Colon (tissue), 2 donors: ENCODE data around the gene PRTG.
"Not testable (repeated sequence)": the region's sequence is repeated elsewhere in the genome, so short reads cannot be mapped to it uniquely, and the experiment has no call there.

Experiments used
- FAIRE-seq: peaks from 2 replicates; lab custom pipeline; 2012; peaks lifted over from hg19 to GRCh38; lab: Jason Lieb, UNC
- donor health status: control.
- donor health status: control.

PRTG gene

GRCh38 chr15:55742927-55743728, at the start of gene PRTG:
Gene PRTG, minus strand, starts transcription at chr15:55743152. Its CDS starts 221 bp downstream, at chr15:55742931.
- FAIRE-seq: no peak

GRCh38 chr15:55791551-55792400, 48.8 kb upstream of the PRTG start:
- no peak for FAIRE-seq

GRCh38 chr15:55789066-55789660, 46.2 kb upstream of the PRTG start:
- FAIRE-seq: no peak

GRCh38 chr15:55786341-55786740, 43.4 kb upstream of the PRTG start:
- no peak for FAIRE-seq

- FAIRE-seq: not testable (repeated sequence)
These were observed 42.6 kb upstream of the PRTG start for GRCh38 chr15:55785593-55785992.

GRCh38 chr15:55784286-55784685, 41.3 kb upstream of the PRTG start:
- FAIRE-seq: no peak

GRCh38 chr15:55782901-55783300, 39.9 kb upstream of the PRTG start:
- FAIRE-seq: no peak

GRCh38 chr15:55780292-55780691, 37.3 kb upstream of the PRTG start:
- FAIRE-seq: no peak

- FAIRE-seq: no peak
These were observed 36.0 kb upstream of the PRTG start for GRCh38 chr15:55778932-55779331.

GRCh38 chr15:55775316-55775715, 32.4 kb upstream of the PRTG start:
- FAIRE-seq: no peak

- FAIRE-seq: no peak
These were observed 31.4 kb upstream of the PRTG start for GRCh38 chr15:55774113-55774970.

- no peak for FAIRE-seq
These were observed 27.9 kb upstream of the PRTG start for GRCh38 chr15:55770806-55771205.

GRCh38 chr15:55770261-55770660, 27.3 kb upstream of the PRTG start:
- no peak for FAIRE-seq

- FAIRE-seq: no peak
These were observed 25.8 kb upstream of the PRTG start for GRCh38 chr15:55768670-55769185.

GRCh38 chr15:55766676-55767075, 23.7 kb upstream of the PRTG start:
- FAIRE-seq: no peak

- no peak for FAIRE-seq
These were observed 21.4 kb upstream of the PRTG start for GRCh38 chr15:55764398-55764797.

- no peak for FAIRE-seq
These were observed 15.6 kb upstream of the PRTG start for GRCh38 chr15:55758580-55758986.

- not testable (repeated sequence) for FAIRE-seq
These were observed 10.5 kb upstream of the PRTG start for GRCh38 chr15:55753433-55753832.

- FAIRE-seq: no peak
These were observed 7.8 kb upstream of the PRTG start for GRCh38 chr15:55750706-55751105.

- no peak for FAIRE-seq
These were observed 1.0 kb upstream of the PRTG start for GRCh38 chr15:55743729-55744655.
